Measurements from ENCODE around the gene PACS1.

DNA sequence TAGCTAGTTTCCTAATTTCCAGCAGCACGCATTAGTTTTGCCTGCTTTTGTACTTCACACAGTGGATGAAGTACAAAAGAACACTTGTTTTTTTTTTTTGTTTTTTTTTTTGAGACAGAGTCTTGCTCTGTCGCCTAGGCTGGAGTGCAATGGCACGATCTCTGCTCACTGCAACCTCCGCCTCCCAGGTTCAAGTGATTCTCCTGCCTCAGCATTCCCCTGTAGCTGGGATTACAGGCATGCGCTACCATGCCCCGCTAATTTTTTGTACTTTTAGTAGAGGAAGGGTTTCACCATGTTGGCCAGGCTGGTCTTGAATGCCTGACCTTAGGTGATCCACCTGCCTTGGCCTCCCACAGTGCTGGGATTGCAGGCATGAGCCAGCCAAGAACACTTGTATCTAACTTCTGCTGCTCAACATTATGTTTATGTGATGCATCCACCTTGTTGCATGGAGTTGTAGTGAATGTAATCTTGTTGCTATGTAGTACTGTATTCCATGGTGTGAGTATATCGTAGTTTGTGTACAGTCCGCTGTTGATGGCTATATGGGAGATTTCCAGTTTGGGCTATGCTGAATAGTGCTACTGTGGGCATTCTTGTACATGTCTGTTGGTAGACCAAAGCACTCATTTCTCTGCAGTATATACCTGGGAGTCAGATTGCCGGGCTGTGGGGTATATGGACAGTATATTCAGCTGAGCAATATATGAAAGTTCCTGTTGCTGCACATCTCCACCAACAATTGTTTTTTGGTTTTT is 17.3 kb downstream of the PACS1 start:
- TF ChIP-seq CTCF (IDR thresholded peaks at IDR 0.05; ENCODE audit: low read length), result no peak
- no peak for TF ChIP-seq EZH2phosphoT487 (IDR thresholded peaks at IDR 0.05; ENCODE audit: low read length)
- TF ChIP-seq EZH2 (optimal IDR thresholded peaks at IDR 0.05; ENCODE audit: low read depth, low read length), result no peak

Data from MM.1S (cell line).